Measurements from ENCODE around the gene ANKDD1A. TPM values are rescaled to one million over a fixed set of nuclear protein-coding genes. Genes with fewer than 3 reads are reported as not detected.

ANKDD1A gene
- polyA plus RNA-seq, 1 donor from 2014 or later, result 7.0 TPM

- Histone ChIP-seq H3K4me2 (ENCODE audit: low read length) (no peak overlapping the region), H2AFZ (ENCODE audit: low read depth, low read length) (no peak overlapping the region), H3K36me3 (ENCODE audit: insufficient read depth, low read length) (peaks cover 10% of the 10 kb centered on the region), H3K9me3 (ENCODE audit: low read length) (no peaks in the 10 kb centered on the region), H3K9ac (ENCODE audit: low read length) (no peak overlapping the region), H4K20me1 (ENCODE audit: insufficient read depth) (no peaks in the 10 kb centered on the region), H3K4me3 (ENCODE audit: low read length) (no peak overlapping the region), H3K27me3 (ENCODE audit: insufficient read depth, low read depth, low read length) (no peaks in the 10 kb centered on the region), H3K79me2 (replicated peaks; ENCODE audit: insufficient read depth, low read length) (no peaks in the 10 kb centered on the region), H3K27ac (ENCODE audit: low read length) (no peak overlapping the region), H3K9me2 (ENCODE audit: insufficient read depth, low read length) (no peaks in the 10 kb centered on the region), H3F3A (ENCODE audit: insufficient read depth, low read length, poor library complexity, severe bottlenecking) (no peaks in the 10 kb centered on the region)
- no peak for TF ChIP-seq EP300 (conservative IDR thresholded peaks at IDR 0.05; ENCODE audit: poor library complexity, severe bottlenecking)
- TF ChIP-seq SMC3 (conservative IDR thresholded peaks at IDR 0.05; ENCODE audit: poor library complexity), result no peak
- no peak for TF ChIP-seq REST (IDR thresholded peaks at IDR 0.05; ENCODE audit: borderline replicate concordance)
- TF ChIP-seq MXI1 (conservative IDR thresholded peaks at IDR 0.05; ENCODE audit: poor library complexity, severe bottlenecking), result no peak
- no peak for TF ChIP-seq CTCF (IDR thresholded peaks at IDR 0.05; ENCODE audit: poor library complexity, severe bottlenecking)
- TF ChIP-seq POLR2AphosphoS5 (IDR thresholded peaks at IDR 0.05), result no peak
- no peak for TF ChIP-seq RAD21 (conservative IDR thresholded peaks at IDR 0.05)
- TF ChIP-seq TAF1 (IDR thresholded peaks at IDR 0.05; ENCODE audit: low read depth), result no peak
- no peak for TF ChIP-seq EZH2 (IDR thresholded peaks at IDR 0.05; ENCODE audit: borderline replicate concordance, insufficient read depth, low read length, poor library complexity, severe bottlenecking)
Observed at GRCh38 chr15:64960153-64960552, 48.5 kb downstream of the ANKDD1A start.

GRCh38 chr15:64961013-64961412 lies 49.3 kb downstream of the ANKDD1A start:
- Histone ChIP-seq H3K4me3 (ENCODE audit: low read length) (no peak overlapping the region), H3F3A (ENCODE audit: insufficient read depth, low read length, poor library complexity, severe bottlenecking) (no peaks in the 10 kb centered on the region), H3K4me2 (ENCODE audit: low read length) (no peak overlapping the region), H3K27me3 (ENCODE audit: insufficient read depth, low read depth, low read length) (no peaks in the 10 kb centered on the region), H3K9me2 (ENCODE audit: insufficient read depth, low read length) (no peaks in the 10 kb centered on the region), H3K36me3 (ENCODE audit: insufficient read depth, low read length) (peaks cover 12% of the 10 kb centered on the region), H3K79me2 (replicated peaks; ENCODE audit: insufficient read depth, low read length) (no peaks in the 10 kb centered on the region), H3K9ac (ENCODE audit: low read length) (no peak overlapping the region), H2AFZ (ENCODE audit: low read depth, low read length) (no peak overlapping the region), H3K27ac (ENCODE audit: low read length) (no peak overlapping the region), H4K20me1 (ENCODE audit: insufficient read depth) (no peaks in the 10 kb centered on the region), H3K9me3 (ENCODE audit: low read length) (no peaks in the 10 kb centered on the region)
- TF ChIP-seq REST (IDR thresholded peaks at IDR 0.05; ENCODE audit: borderline replicate concordance), result no peak
- TF ChIP-seq SMC3 (conservative IDR thresholded peaks at IDR 0.05; ENCODE audit: poor library complexity), result no peak
- TF ChIP-seq TAF1 (IDR thresholded peaks at IDR 0.05; ENCODE audit: low read depth), result no peak
- no peak for TF ChIP-seq RAD21 (conservative IDR thresholded peaks at IDR 0.05)
- TF ChIP-seq MXI1 (conservative IDR thresholded peaks at IDR 0.05; ENCODE audit: poor library complexity, severe bottlenecking), result no peak
- TF ChIP-seq CTCF (IDR thresholded peaks at IDR 0.05; ENCODE audit: poor library complexity, severe bottlenecking), result no peak
- no peak for TF ChIP-seq EP300 (conservative IDR thresholded peaks at IDR 0.05; ENCODE audit: poor library complexity, severe bottlenecking)
- TF ChIP-seq EZH2 (IDR thresholded peaks at IDR 0.05; ENCODE audit: borderline replicate concordance, insufficient read depth, low read length, poor library complexity, severe bottlenecking), result no peak
- TF ChIP-seq POLR2AphosphoS5 (IDR thresholded peaks at IDR 0.05), result no peak

All from neural cell (in vitro differentiated cells).